PC-9 (cell line): ENCODE measurements around the gene CHD1. TPM values are rescaled to one million over a fixed set of nuclear protein-coding genes. Genes with fewer than 3 reads are reported as not detected.

Source experiments
- BruUV-seq: library from RNA; stranded (reverse); fragments of 400-500 nt; replicated peaks from 2 replicates; lab custom pipeline; 2021; lab: Mats Ljungman, UMichigan
- CTCF ChIA-PET: fragments of 300-600 bp; sonication (Branson Sonifier 250); formaldehyde crosslinking; loops from one replicate; lab custom pipeline; 2022; ENCODE audit warnings: antibody characterized with exemption; lab: Charles Lee
- POLR2A ChIA-PET: fragments of 300-600 bp; sonication (Branson Sonifier 250); formaldehyde crosslinking; loops from one replicate; lab custom pipeline; 2022; ENCODE audit warnings: antibody characterized with exemption; ENCODE audit not compliant: unreplicated experiment; lab: Charles Lee
- DNase-seq, 2 experiments: peaks; one replicate each; pipeline versions ENCODE4 v3.0.0 to v3.0.0-alpha.2; 2015 to 2022; ENCODE audit warnings: mixed read lengths in 1 of 2
- H2AFZ ChIP-seq: fragments of 200-600 bp; sonication (generic); 2 replicates; pipeline ENCODE4 v1.8.1; 2017; ENCODE audit warnings: antibody characterized with exemption
- H3F3A ChIP-seq: fragments of 200-600 bp; sonication (generic); 2 replicates; pipeline ENCODE4 v1.8.1; 2017; ENCODE audit warnings: antibody characterized with exemption, mild to moderate bottlenecking, low read depth; ENCODE audit not compliant: insufficient read depth
- H3K27ac ChIP-seq: fragments of 200-600 bp; sonication (generic); 2 replicates; pipeline ENCODE4 v1.6.1; 2016; ENCODE audit warnings: mixed run types
- H3K27me3 ChIP-seq: fragments of 200-600 bp; sonication (generic); 2 replicates; pipeline ENCODE4 v1.6.1; 2016; ENCODE audit warnings: low read depth, mixed run types; ENCODE audit not compliant: insufficient read depth
- H3K36me3 ChIP-seq: fragments of 200-600 bp; sonication (generic); 2 replicates; pipeline ENCODE4 v1.6.1; 2016; ENCODE audit warnings: low read depth, mixed run types
- H3K4me1 ChIP-seq: fragments of 200-600 bp; sonication (generic); replicated peaks from 2 replicates; pipeline ENCODE4 v1.6.1; 2016; ENCODE audit warnings: mixed run types; ENCODE audit not compliant: insufficient read depth
- H3K4me2 ChIP-seq: fragments of 200-600 bp; sonication (generic); 2 replicates; pipeline ENCODE4 v1.6.1; 2017; ENCODE audit warnings: mixed run types
- H3K4me3 ChIP-seq: fragments of 200-600 bp; sonication (generic); 2 replicates; pipeline ENCODE4 v1.6.1; 2016; ENCODE audit warnings: mixed run types
- H3K79me2 ChIP-seq: fragments of 200-600 bp; sonication (generic); 2 replicates; pipeline ENCODE4 v1.6.1; 2017; ENCODE audit warnings: low read depth, mixed run types
- H3K9me2 ChIP-seq: fragments of 200-600 bp; sonication (generic); 2 replicates; pipeline ENCODE4 v1.8.1; 2017; ENCODE audit warnings: mild to moderate bottlenecking; ENCODE audit not compliant: insufficient read depth
- H3K9me3 ChIP-seq: fragments of 200-600 bp; sonication (generic); 2 replicates; pipeline ENCODE4 v1.8.1; 2016; ENCODE audit warnings: low read depth; ENCODE audit not compliant: insufficient read depth
- H4K20me1 ChIP-seq: fragments of 200-600 bp; sonication (generic); 2 replicates; pipeline ENCODE4 v1.8.1; 2017; ENCODE audit not compliant: insufficient read depth
- CTCF ChIP-seq: fragments of 200-600 bp; sonication (generic); conservative IDR thresholded peaks from 2 replicates; pipeline ENCODE4 v1.6.1; 2017; ENCODE audit warnings: mixed run types, antibody characterized with exemption, mild to moderate bottlenecking, moderate library complexity
- EZH2 ChIP-seq: fragments of 200-600 bp; sonication (generic); IDR thresholded peaks from 2 replicates; pipeline ENCODE4 v1.8.0; 2017; ENCODE audit warnings: antibody characterized with exemption, low read depth
- intact Hi-C: fragments of 100-400 bp; cut with micrococcal nuclease; formaldehyde crosslinking; loops from one replicate; pipeline ENCODE4 v1.10.0; 2022; ENCODE audit not compliant: unreplicated experiment
- total RNA-seq: library from RNA; stranded (reverse); gene quantifications from 2 replicates; pipeline ENCODE4 v1.2.3, GENCODE V29; 2021

Gene CHD1
- total RNA-seq, 1 experiment from 2014 or later, result 30.5 TPM

GRCh38 chr5:98930972-98931762, 2.4 kb upstream of the CHD1 start:
- H3K4me3 ChIP-seq, result no peak overlapping the region
- peaks cover 22% of the 10 kb centered on the region for H3K4me1 ChIP-seq
- H3F3A ChIP-seq, result peaks cover 18% of the 10 kb centered on the region
- ChIA-PET CTCF (no interaction called here), POLR2A (no interaction called here)
- no peak overlapping the region for H2AFZ ChIP-seq
- TF ChIP-seq CTCF, result no peak; the same call in 1 of the 2 replicates
- TF ChIP-seq EZH2, result no peak
- peaks cover 28% of the 10 kb centered on the region for H4K20me1 ChIP-seq
- H3K27me3 ChIP-seq, result no peaks in the 10 kb centered on the region
- H3K4me2 ChIP-seq, result peak overlapping the region; percentile 86
- no peak overlapping the region for H3K27ac ChIP-seq
- no peaks in the 10 kb centered on the region for H3K9me2 ChIP-seq
- no peaks in the 10 kb centered on the region for H3K9me3 ChIP-seq
- H3K36me3 ChIP-seq, result 0 out of 2 replicates have a peak, but pooled peaks cover under 1% of the 10 kb centered on the region
- peaks cover 40% of the 10 kb centered on the region for H3K79me2 ChIP-seq
- DNase-seq, result no peak
- intact Hi-C loops, result no loop called here
- no TSS peak for BruUV-seq

GRCh38 chr5:98929710-98930298, 997 bp upstream of the CHD1 start:
- Histone ChIP-seq H3K4me3 (peak overlapping the region; percentile 95), H3K4me2 (peak overlapping the region; percentile 86), H3K9me2 (no peaks in the 10 kb centered on the region), H3K4me1 (peaks cover 29% of the 10 kb centered on the region), H3K79me2 (peaks cover 54% of the 10 kb centered on the region), H3K27ac (peak overlapping the region; percentile 99), H2AFZ (peak overlapping the region; percentile 75), H4K20me1 (peaks cover 40% of the 10 kb centered on the region), H3K9me3 (no peaks in the 10 kb centered on the region), H3K27me3 (no peaks in the 10 kb centered on the region), H3F3A (peaks cover 18% of the 10 kb centered on the region), H3K36me3 (peaks cover 11% of the 10 kb centered on the region; the same call in 1 of the 2 replicates)
- TF ChIP-seq CTCF (no peak), EZH2 (no peak)
- CTCF ChIA-PET, result no interaction called here
- BruUV-seq, result no TSS peak
- POLR2A ChIA-PET, result interaction anchor here (0.7 to 1.0 kb wide), 2 partner anchors 20 to 36 kb away, joined by 5 read pairs; no protein-coding TSS in a partner anchor
- no peak for DNase-seq
- intact Hi-C loops, result loop anchor here (2.0 to 10.0 kb wide), 2 partner anchors 103 to 155 kb away; partner anchors contain the start of gene RGMB

GRCh38 chr5:98927989-98928872, 576 bp downstream of the CHD1 start:
- Histone ChIP-seq H4K20me1 (peaks cover 55% of the 10 kb centered on the region), H3K9me3 (no peaks in the 10 kb centered on the region), H3K4me2 (peak overlapping the region; percentile 96), H3K79me2 (peaks cover 70% of the 10 kb centered on the region), H3K9me2 (no peaks in the 10 kb centered on the region), H2AFZ (peak overlapping the region; percentile 82), H3K27me3 (no peaks in the 10 kb centered on the region), H3K4me3 (peak overlapping the region; percentile 95), H3K27ac (peak overlapping the region; percentile 99), H3K36me3 (peaks cover 24% of the 10 kb centered on the region), H3F3A (peaks cover 18% of the 10 kb centered on the region), H3K4me1 (peaks cover 29% of the 10 kb centered on the region)
- BruUV-seq, result no TSS peak
- ChIA-PET CTCF (no interaction called here), POLR2A (interaction anchor here (0.6 kb wide), 2 partner anchors 12 to 105 kb away, joined by 4 to 6 read pairs; no protein-coding TSS in a partner anchor)
- intact Hi-C loops, result loop anchor here (2.0 to 10.0 kb wide), 2 partner anchors 105 to 153 kb away; partner anchors contain the start of gene RGMB
- DNase-seq, result peak in 1 of 2 experiments; percentile 45
- no peak for TF ChIP-seq CTCF
- no peak for TF ChIP-seq EZH2
